ENCODE data around the gene NR1D1. TPM values are rescaled to one million over a fixed set of nuclear protein-coding genes. Genes with fewer than 3 reads are reported as not detected.
A peak's percentile ranks its signal among the peaks of the same experiment; 100 is the strongest.

NR1D1 gene
- total RNA-seq, 2 experiments from 2014 or later: 3.3 to 4.8 TPM

GRCh38 chr17:40107522-40108174 is 7.3 kb upstream of the NR1D1 start:
- ATAC-seq (peak; percentile 2), DNase-seq (no peak)
- Mint-ChIP-seq H3K27ac (peak overlapping the region; percentile 74), H3K4me1 (peaks cover 85% of the 10 kb centered on the region), H3K27me3 (no peaks in the 10 kb centered on the region), H3K9me3 (ENCODE audit: low read depth) (no peaks in the 10 kb centered on the region), H3K4me3 (peak overlapping the region; percentile 40), H3K36me3 (no peaks in the 10 kb centered on the region)
- CTCF ChIA-PET: interaction anchor here (1.0 to 1.6 kb wide), 4 partner anchors 22 to 81 kb away, joined by 3 to 5 read pairs (median 4); no protein-coding TSS in a partner anchor

- no peak for DNase-seq
- H3K27me3 Mint-ChIP-seq: no peaks in the 10 kb centered on the region
- CTCF ChIA-PET: interaction anchor here (0.6 to 1.6 kb wide), 6 partner anchors 17 to 81 kb away, joined by 3 to 5 read pairs (median 4); no protein-coding TSS in a partner anchor
- H3K4me3 Mint-ChIP-seq: no peak overlapping the region
- no peak for ATAC-seq
- no peaks in the 10 kb centered on the region for H3K9me3 Mint-ChIP-seq (ENCODE audit: low read depth)
- peaks cover 79% of the 10 kb centered on the region for H3K4me1 Mint-ChIP-seq
- no peak overlapping the region for H3K27ac Mint-ChIP-seq
- no peaks in the 10 kb centered on the region for H3K36me3 Mint-ChIP-seq
These were observed 6.6 kb upstream of the NR1D1 start for GRCh38 chr17:40106760-40107521.

- Mint-ChIP-seq H3K36me3 (no peaks in the 10 kb centered on the region), H3K27me3 (no peaks in the 10 kb centered on the region), H3K27ac (no peak overlapping the region), H3K4me3 (no peak overlapping the region), H3K4me1 (peaks cover 77% of the 10 kb centered on the region), H3K9me3 (ENCODE audit: low read depth) (no peaks in the 10 kb centered on the region)
- CTCF ChIA-PET: interaction anchor here (0.6 to 1.7 kb wide), 6 partner anchors 18 to 63 kb away, joined by 3 to 9 read pairs (median 4); no protein-coding TSS in a partner anchor
- ATAC-seq (no peak), DNase-seq (no peak)
These were observed 5.7 kb upstream of the NR1D1 start for GRCh38 chr17:40105861-40106759.

GRCh38 chr17:40104594-40105486 is 4.5 kb upstream of the NR1D1 start:
- H3K9me3 Mint-ChIP-seq (ENCODE audit: low read depth): no peaks in the 10 kb centered on the region
- peaks cover 79% of the 10 kb centered on the region for H3K4me1 Mint-ChIP-seq
- no peaks in the 10 kb centered on the region for H3K27me3 Mint-ChIP-seq
- ATAC-seq (no peak), DNase-seq (no peak)
- no peaks in the 10 kb centered on the region for H3K36me3 Mint-ChIP-seq
- no peak overlapping the region for H3K27ac Mint-ChIP-seq
- H3K4me3 Mint-ChIP-seq: no peak overlapping the region
- CTCF ChIA-PET: interaction anchor here (1.0 to 1.7 kb wide), 2 partner anchors 29 to 33 kb away, joined by 3 to 9 read pairs; no protein-coding TSS in a partner anchor

GRCh38 chr17:40103688-40104087 is 3.3 kb upstream of the NR1D1 start:
- H3K9me3 Mint-ChIP-seq (ENCODE audit: low read depth): no peaks in the 10 kb centered on the region
- DNase-seq (no peak), ATAC-seq (no peak)
- H3K27ac Mint-ChIP-seq: peak overlapping the region; percentile 38
- H3K36me3 Mint-ChIP-seq: no peaks in the 10 kb centered on the region
- H3K27me3 Mint-ChIP-seq: no peaks in the 10 kb centered on the region
- CTCF ChIA-PET: interaction anchor here (0.9 to 9.5 kb wide), 6 partner anchors 9 to 40 kb away, joined by 3 to 164 read pairs (median 3); partner anchors contain the start of gene THRA
- no peak overlapping the region for H3K4me3 Mint-ChIP-seq
- peaks cover 87% of the 10 kb centered on the region for H3K4me1 Mint-ChIP-seq

GRCh38 chr17:40103071-40103661 is 2.8 kb upstream of the NR1D1 start:
- Mint-ChIP-seq H3K36me3 (no peaks in the 10 kb centered on the region), H3K27ac (peak overlapping the region; percentile 38), H3K27me3 (no peaks in the 10 kb centered on the region), H3K9me3 (ENCODE audit: low read depth) (no peaks in the 10 kb centered on the region), H3K4me3 (no peak overlapping the region), H3K4me1 (peaks cover 88% of the 10 kb centered on the region)
- DNase-seq (no peak), ATAC-seq (no peak)
- CTCF ChIA-PET: interaction anchor here (0.9 to 9.5 kb wide), 6 partner anchors 9 to 40 kb away, joined by 3 to 164 read pairs (median 3); partner anchors contain the start of gene THRA

GRCh38 chr17:40101367-40102210 is 1.2 kb upstream of the NR1D1 start:
- Mint-ChIP-seq H3K4me1 (peaks cover 88% of the 10 kb centered on the region), H3K9me3 (ENCODE audit: low read depth) (no peaks in the 10 kb centered on the region), H3K27me3 (no peaks in the 10 kb centered on the region), H3K27ac (peak overlapping the region; percentile 11), H3K4me3 (peak overlapping the region; percentile 73), H3K36me3 (peaks cover 6% of the 10 kb centered on the region)
- CTCF ChIA-PET: interaction anchor here (0.6 to 9.5 kb wide), 8 partner anchors 11 to 143 kb away, joined by 3 to 164 read pairs (median 4); no protein-coding TSS in a partner anchor
- ATAC-seq: no peak
- no peak for DNase-seq

- no peaks in the 10 kb centered on the region for H3K27me3 Mint-ChIP-seq
- peaks cover 10% of the 10 kb centered on the region for H3K36me3 Mint-ChIP-seq
- CTCF ChIA-PET: interaction anchor here (0.6 to 9.5 kb wide), 12 partner anchors 11 to 187 kb away, joined by 3 to 164 read pairs (median 4); no protein-coding TSS in a partner anchor
- H3K27ac Mint-ChIP-seq: peak overlapping the region; percentile 85
- H3K4me3 Mint-ChIP-seq: peak overlapping the region; percentile 73
- no peaks in the 10 kb centered on the region for H3K9me3 Mint-ChIP-seq (ENCODE audit: low read depth)
- H3K4me1 Mint-ChIP-seq: peaks cover 88% of the 10 kb centered on the region
- peak; percentile 38 for ATAC-seq
- peak; percentile 95 for DNase-seq
These were observed 429 bp upstream of the NR1D1 start for GRCh38 chr17:40100669-40101366.

GRCh38 chr17:40099619-40100418 is 570 bp downstream of the NR1D1 start:
- Mint-ChIP-seq H3K4me1 (peaks cover 88% of the 10 kb centered on the region), H3K27me3 (no peaks in the 10 kb centered on the region), H3K27ac (peak overlapping the region; percentile 85), H3K4me3 (peak overlapping the region; percentile 73), H3K36me3 (peaks cover 16% of the 10 kb centered on the region), H3K9me3 (ENCODE audit: low read depth) (no peaks in the 10 kb centered on the region)
- ATAC-seq: no peak
- CTCF ChIA-PET: interaction anchor here (0.9 to 9.5 kb wide), 15 partner anchors 10 to 188 kb away, joined by 3 to 164 read pairs (median 4); partner anchors contain the start of genes CASC3 and CDC6
- DNase-seq: no peak
